RWPE1 (cell line): Measurements from ENCODE around the gene DDX17.

Experiments
- CTCF ChIA-PET: fragments of 350-600 bp; sonication (Branson Sonifier 250); formaldehyde crosslinking; extraction: SDS; loops from one replicate; lab custom pipeline; 2021; lab: Yijun Ruan, JAX
- POLR2A ChIA-PET: fragments of 400-600 bp; formaldehyde crosslinking; extraction: SDS; loops from one replicate; lab custom pipeline; 2020; ENCODE audit warnings: antibody characterized with exemption; ENCODE audit not compliant: low non-redundant PET; lab: Yijun Ruan, JAX
- DNase-seq: peaks from one replicate; pipeline ENCODE4 v3.0.0; 2012; ENCODE audit warnings: low spot score
- H3K27ac ChIP-seq: fragments of 450-650 bp; 2 replicates; pipeline ENCODE4 v1.5.1; 2017
- TF ChIP-seq, protein P1 (sequence below): fragments of 450-650 bp; conservative IDR thresholded peaks from 2 replicates; pipeline ENCODE4 v1.5.1; 2017; ENCODE audit warnings: low read depth, mild to moderate bottlenecking

The DDX17 gene

GRCh38 chr22:38451864-38452263 is 54.2 kb downstream of the DDX17 start:
- no peak for DNase-seq
- no peak overlapping the region for H3K27ac ChIP-seq
- TF ChIP-seq, protein P1, sequence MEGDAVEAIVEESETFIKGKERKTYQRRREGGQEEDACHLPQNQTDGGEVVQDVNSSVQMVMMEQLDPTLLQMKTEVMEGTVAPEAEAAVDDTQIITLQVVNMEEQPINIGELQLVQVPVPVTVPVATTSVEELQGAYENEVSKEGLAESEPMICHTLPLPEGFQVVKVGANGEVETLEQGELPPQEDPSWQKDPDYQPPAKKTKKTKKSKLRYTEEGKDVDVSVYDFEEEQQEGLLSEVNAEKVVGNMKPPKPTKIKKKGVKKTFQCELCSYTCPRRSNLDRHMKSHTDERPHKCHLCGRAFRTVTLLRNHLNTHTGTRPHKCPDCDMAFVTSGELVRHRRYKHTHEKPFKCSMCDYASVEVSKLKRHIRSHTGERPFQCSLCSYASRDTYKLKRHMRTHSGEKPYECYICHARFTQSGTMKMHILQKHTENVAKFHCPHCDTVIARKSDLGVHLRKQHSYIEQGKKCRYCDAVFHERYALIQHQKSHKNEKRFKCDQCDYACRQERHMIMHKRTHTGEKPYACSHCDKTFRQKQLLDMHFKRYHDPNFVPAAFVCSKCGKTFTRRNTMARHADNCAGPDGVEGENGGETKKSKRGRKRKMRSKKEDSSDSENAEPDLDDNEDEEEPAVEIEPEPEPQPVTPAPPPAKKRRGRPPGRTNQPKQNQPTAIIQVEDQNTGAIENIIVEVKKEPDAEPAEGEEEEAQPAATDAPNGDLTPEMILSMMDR, result no peak
- ChIA-PET CTCF (interaction anchor here (0.7 kb wide), 1 partner anchor 23 kb away, joined by 3 read pairs; no protein-coding TSS in a partner anchor), POLR2A (no interaction called here)

DNA sequence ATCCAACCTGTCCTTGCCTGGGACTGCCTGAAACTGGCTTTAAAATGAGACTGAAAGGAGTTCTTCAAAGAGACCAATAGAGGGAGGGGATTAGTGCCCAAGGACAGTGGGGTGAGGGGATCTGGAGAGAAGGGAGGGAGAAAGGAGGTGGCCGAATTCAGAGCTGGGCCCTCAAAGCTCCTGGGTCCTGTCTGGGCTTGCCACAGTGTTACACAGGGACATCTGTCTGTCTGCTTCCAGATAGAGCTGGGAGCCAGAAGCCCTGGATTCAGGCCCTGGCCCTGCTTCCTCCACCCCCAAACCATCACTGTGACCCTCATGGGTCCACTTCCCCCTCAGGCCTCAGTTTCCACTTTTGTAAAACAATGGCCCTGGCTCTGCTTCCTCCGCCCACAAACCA is 54.7 kb downstream of the DDX17 start:
- TF ChIP-seq, protein P1, result no peak
- no peak for DNase-seq
- ChIA-PET POLR2A (no interaction called here), CTCF (interaction anchor here (0.7 kb wide), 1 partner anchor 24 kb away, joined by 3 read pairs; no protein-coding TSS in a partner anchor)
- peak overlapping the region; percentile 14; the same call in 1 of the 2 replicates for H3K27ac ChIP-seq

GRCh38 chr22:38450234-38450797 is 55.8 kb downstream of the DDX17 start:
- DNase-seq, result no peak
- CTCF ChIA-PET, result no interaction called here
- POLR2A ChIA-PET, result no interaction called here
- TF ChIP-seq, protein P1, result no peak
- no peak overlapping the region for H3K27ac ChIP-seq

DNA sequence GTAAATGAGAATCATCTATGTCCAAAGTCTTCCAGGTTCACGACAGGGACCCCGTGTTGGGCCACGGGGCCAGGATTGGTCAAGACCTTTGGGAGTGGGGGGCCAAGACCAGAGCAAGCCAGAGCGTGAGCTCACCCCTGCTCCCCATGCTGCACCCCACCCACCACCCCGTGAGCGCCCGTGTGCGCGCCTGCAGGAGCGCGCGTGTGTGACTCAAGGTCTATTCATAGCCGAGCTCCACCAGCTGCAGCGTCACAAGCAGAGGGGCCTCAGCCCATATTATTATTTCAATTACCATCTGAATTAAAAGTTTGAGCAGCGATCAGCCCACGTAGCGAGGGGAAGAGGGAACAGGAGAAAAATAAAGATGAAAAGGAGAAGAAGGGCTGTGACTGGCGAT is 56.3 kb downstream of the DDX17 start:
- no peak for DNase-seq
- ChIA-PET CTCF (interaction anchor here (0.6 kb wide), 1 partner anchor 38 kb away, joined by 4 read pairs; no protein-coding TSS in a partner anchor), POLR2A (no interaction called here)
- TF ChIP-seq, protein P1, result no peak
- no peak overlapping the region for H3K27ac ChIP-seq

- no peak for DNase-seq
- ChIA-PET POLR2A (no interaction called here), CTCF (interaction anchor here (0.6 kb wide), 1 partner anchor 37 kb away, joined by 4 read pairs; no protein-coding TSS in a partner anchor)
- TF ChIP-seq, protein P1, result no peak
- H3K27ac ChIP-seq, result no peak overlapping the region
Measured at GRCh38 chr22:38448945-38449745, 57.0 kb downstream of the DDX17 start.

DNA sequence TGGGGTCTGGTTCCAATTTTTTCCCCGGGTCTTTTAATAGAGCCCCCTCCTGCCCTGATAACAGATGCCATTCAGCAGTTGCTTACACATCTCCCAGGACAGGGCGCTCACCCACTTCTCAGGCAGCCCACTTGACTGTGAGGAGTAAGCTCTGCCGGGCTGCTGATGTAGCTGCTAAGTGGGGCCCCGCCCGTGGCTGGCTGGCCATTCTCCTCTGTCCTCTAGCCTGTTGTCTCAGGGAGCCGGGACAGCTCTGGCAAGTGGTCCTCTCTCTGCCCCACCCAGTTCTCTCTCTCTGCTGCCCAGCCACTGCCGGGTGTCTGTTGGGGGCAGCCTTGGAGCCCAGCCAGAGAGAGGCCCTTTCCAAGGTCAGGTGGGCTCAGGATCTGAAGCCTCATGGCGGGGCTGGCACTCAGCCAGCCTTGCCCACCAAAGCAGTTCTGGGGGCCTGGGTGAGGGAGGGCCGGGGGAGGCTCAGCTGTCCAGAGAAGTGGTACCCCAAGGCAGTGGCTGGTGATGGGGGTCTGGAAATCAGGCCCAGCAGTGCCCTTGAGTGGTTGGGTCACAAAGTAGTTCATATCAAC is 60.0 kb downstream of the DDX17 start:
- no peak for DNase-seq
- POLR2A ChIA-PET, result no interaction called here
- TF ChIP-seq, protein P1, result no peak
- CTCF ChIA-PET, result interaction anchor here (0.6 kb wide), 1 partner anchor 394 kb away, joined by 4 read pairs; no protein-coding TSS in a partner anchor
- no peak overlapping the region for H3K27ac ChIP-seq
